IMR-90 (cell line): ENCODE data around the gene PCCA. TPM values are rescaled to one million over a fixed set of nuclear protein-coding genes. Genes with fewer than 3 reads are reported as not detected.

Experiments
- ATAC-seq: fragments of 200-7000 bp; cut with Tn5 transposase; 2 replicates; pipeline ENCODE4 v1.9.1; 2020; ENCODE audit warnings: low read depth, mild to moderate bottlenecking, moderate library complexity
- BruUV-seq: library from RNA; stranded (reverse); fragments of 400-500 nt; replicated peaks from 2 replicates; lab custom pipeline; 2021; lab: Mats Ljungman, UMichigan
- CTCF ChIA-PET: fragments of 300-600 bp; formaldehyde crosslinking; extraction: SDS; loops from one replicate; lab custom pipeline; 2021; ENCODE audit warnings: antibody characterized with exemption; lab: Yijun Ruan, JAX
- POLR2A ChIA-PET: fragments of 300-600 bp; sonication (Branson Sonifier 250); formaldehyde crosslinking; loops from one replicate; lab custom pipeline; 2022; ENCODE audit warnings: antibody characterized with exemption; ENCODE audit not compliant: unreplicated experiment; lab: Charles Lee
- DNase-seq: peaks from one replicate; pipeline ENCODE4 v3.0.0; 2013
- H2AFZ ChIP-seq: replicated peaks from 2 replicates; pipeline ENCODE3; 2013; ENCODE audit warnings: low read length, mild to moderate bottlenecking; ENCODE audit not compliant: poor library complexity
- H2AK5ac ChIP-seq: 2 replicates; pipeline ENCODE4 v1.6.1; 2013; ENCODE audit warnings: low read depth, low read length, inconsistent platforms
- H2AK9ac ChIP-seq: replicated peaks from 2 replicates; pipeline ENCODE3; 2013; ENCODE audit warnings: mild to moderate bottlenecking, low read depth, low read length, moderate library complexity; ENCODE audit not compliant: poor library complexity
- H2BK120ac ChIP-seq: 2 replicates; pipeline ENCODE4 v1.6.1; 2013; ENCODE audit warnings: low read depth, low read length, inconsistent platforms
- H2BK15ac ChIP-seq: 3 replicates; pipeline ENCODE4 v1.6.1; 2013; ENCODE audit warnings: low read depth, low read length, inconsistent platforms
- H2BK20ac ChIP-seq: 2 replicates; pipeline ENCODE4 v1.6.1; 2013; ENCODE audit warnings: low read depth, mild to moderate bottlenecking, inconsistent platforms, low read length, moderate library complexity
- H2BK5ac ChIP-seq: 2 replicates; pipeline ENCODE4 v1.6.1; 2013; ENCODE audit warnings: mild to moderate bottlenecking, low read depth, low read length, inconsistent platforms; ENCODE audit not compliant: poor library complexity, severe bottlenecking
- H3K14ac ChIP-seq: replicated peaks from 2 replicates; pipeline ENCODE4 v1.6.1; 2013; ENCODE audit warnings: low read depth, low read length, inconsistent platforms
- H3K18ac ChIP-seq: 2 replicates; pipeline ENCODE4 v1.6.1; 2013; ENCODE audit warnings: low read depth, low read length, control low read depth
- H3K23ac ChIP-seq: 2 replicates; pipeline ENCODE4 v1.6.1; 2013; ENCODE audit warnings: low read depth, low read length, inconsistent platforms
- H3K27ac ChIP-seq: 2 replicates; pipeline ENCODE4 v1.5.1; 2013; ENCODE audit warnings: mild to moderate bottlenecking, control low read depth, low read length; ENCODE audit not compliant: insufficient read depth
- H3K27me3 ChIP-seq: 2 replicates; pipeline ENCODE4 v1.6.1; 2013; ENCODE audit warnings: low read length; ENCODE audit not compliant: control insufficient read depth, insufficient read depth
- H3K36me3 ChIP-seq: 2 replicates; pipeline ENCODE4 v1.6.1; 2013; ENCODE audit warnings: low read length, mixed read lengths; ENCODE audit not compliant: control insufficient read depth, insufficient read depth
- H3K4ac ChIP-seq: 2 replicates; pipeline ENCODE4 v1.6.1; 2013; ENCODE audit warnings: low read depth, low read length, inconsistent platforms
- H3K4me1 ChIP-seq: 2 replicates; pipeline ENCODE4 v1.6.1; 2013; ENCODE audit warnings: low read length, mixed read lengths; ENCODE audit not compliant: control insufficient read depth, insufficient read depth
- H3K4me2 ChIP-seq: 2 replicates; pipeline ENCODE4 v1.6.1; 2013; ENCODE audit warnings: low read depth, mild to moderate bottlenecking, control low read depth, low read length, moderate library complexity
- H3K4me3 ChIP-seq: 2 replicates; pipeline ENCODE4 v1.5.1; 2013; ENCODE audit warnings: low read depth, mild to moderate bottlenecking, control low read depth, low read length, moderate library complexity; ENCODE audit not compliant: insufficient read depth
- H3K56ac ChIP-seq: 2 replicates; pipeline ENCODE4 v1.6.1; 2013; ENCODE audit warnings: low read length, inconsistent platforms; ENCODE audit not compliant: insufficient read depth; ENCODE audit errors: extremely low read depth
- H3K79me1 ChIP-seq, 2 experiments: 2 replicates each; pipeline ENCODE4 v1.6.1; 2013; ENCODE audit warnings: low read length in 2 of 2, inconsistent platforms in 1 of 2, low read depth in 1 of 2
- H3K9ac ChIP-seq: 2 replicates; pipeline ENCODE4 v1.6.1; 2013; ENCODE audit warnings: low read depth, low read length, control low read depth
- H3K9me1 ChIP-seq: 2 replicates; pipeline ENCODE4 v1.6.1; 2013; ENCODE audit warnings: low read length, inconsistent platforms; ENCODE audit not compliant: insufficient read depth
- H3K9me3 ChIP-seq: 2 replicates; pipeline ENCODE4 v1.6.1; 2013; ENCODE audit warnings: low read length; ENCODE audit not compliant: control insufficient read depth, insufficient read depth
- H4K20me1 ChIP-seq: 2 replicates; pipeline ENCODE4 v1.6.1; 2013; ENCODE audit warnings: low read length, inconsistent platforms; ENCODE audit not compliant: insufficient read depth
- H4K5ac ChIP-seq: 2 replicates; pipeline ENCODE4 v1.6.1; 2013; ENCODE audit warnings: mild to moderate bottlenecking, low read depth, low read length, control low read depth
- H4K8ac ChIP-seq, 2 experiments: 2 replicates each; pipeline ENCODE4 v1.6.1; 2013; ENCODE audit warnings: low read depth in 2 of 2, low read length in 2 of 2, control low read depth in 1 of 2, inconsistent platforms in 1 of 2
- H4K91ac ChIP-seq: 2 replicates; pipeline ENCODE4 v1.6.1; 2013; ENCODE audit warnings: low read depth, low read length, inconsistent platforms; ENCODE audit not compliant: insufficient read depth
- BHLHE40 ChIP-seq: fragments of 150-350 bp; IDR thresholded peaks from 2 replicates; pipeline ENCODE4 v1.6.1; 2016; ENCODE audit warnings: mild to moderate bottlenecking, low read depth, low read length
- CEBPB ChIP-seq: IDR thresholded peaks from 2 replicates; pipeline ENCODE4 v1.6.1; 2012; ENCODE audit warnings: low read depth, low read length, improper control_type of control experiment
- FOS ChIP-seq: fragments of 150-350 bp; IDR thresholded peaks from 2 replicates; pipeline ENCODE4 v1.6.1; 2016; ENCODE audit warnings: low read depth, low read length
- MAFK ChIP-seq: IDR thresholded peaks from 2 replicates; pipeline ENCODE4 v1.6.1; 2012; ENCODE audit warnings: low read depth, low read length, improper control_type of control experiment
- MAZ ChIP-seq: IDR thresholded peaks from 2 replicates; pipeline ENCODE4 v1.6.1; 2012; ENCODE audit warnings: low read depth, mild to moderate bottlenecking, low read length, improper control_type of control experiment, moderate library complexity, borderline replicate concordance
- NFE2L2 ChIP-seq: fragments of 150-350 bp; IDR thresholded peaks from 2 replicates; pipeline ENCODE4 v1.6.1; 2016; ENCODE audit warnings: low read depth, mild to moderate bottlenecking, low read length
- POLR2A ChIP-seq: IDR thresholded peaks from 2 replicates; pipeline ENCODE4 v1.6.1; 2012; ENCODE audit warnings: mild to moderate bottlenecking, low read depth, low read length
- RAD21 ChIP-seq: IDR thresholded peaks from 2 replicates; pipeline ENCODE4 v1.6.1; 2012; ENCODE audit warnings: low read length, improper control_type of control experiment
- RCOR1 ChIP-seq: IDR thresholded peaks from 2 replicates; pipeline ENCODE4 v1.6.1; 2012; ENCODE audit warnings: mild to moderate bottlenecking, low read length, improper control_type of control experiment; ENCODE audit not compliant: insufficient replicate concordance
- RFX5 ChIP-seq: IDR thresholded peaks from 2 replicates; pipeline ENCODE4 v1.8.0; 2012; ENCODE audit warnings: low read depth, mild to moderate bottlenecking, low read length, moderate library complexity
- WGBS, 2 experiments: methylation state at CpG; one replicate each; pipeline versions ENCODE4 v1.1.5 to v1.1.7; 2013; ENCODE audit warnings: missing lambda C conversion rate in 2 of 2; ENCODE audit not compliant: insufficient read length in 1 of 2; ENCODE audit errors: extremely low coverage in 2 of 2; 5-methylcytosine and 5-hydroxymethylcytosine counted together
- dilution Hi-C: fragments of 300-500 bp; cut with HindIII; formaldehyde crosslinking; loops from one replicate; pipeline ENCODE4 v1.14.3; 2018; ENCODE audit warnings: low sequenced_read_pairs; ENCODE audit not compliant: unreplicated experiment
- in situ Hi-C: fragments of 300-500 bp; cut with MboI; formaldehyde crosslinking; loops from 3 replicates; pipeline ENCODE4 v1.14.3; 2019; ENCODE audit warnings: low sequenced_read_pairs, inconsistent platforms, mixed read lengths
- intact Hi-C: fragments of 100-400 bp; cut with micrococcal nuclease; formaldehyde crosslinking; loops from 2 replicates; pipeline ENCODE4 v1.10.0; 2022
- polyA plus RNA-seq, 3 experiments: library from polyadenylated mRNA; depleted of rRNA; stranded (reverse); fragments of >200 nt; gene quantifications; 2 replicates each; pipeline ENCODE4 v1.2.3, GENCODE V29; 2012; ENCODE audit warnings: low replicate concordance in 1 of 3
- total RNA-seq: library from RNA; depleted of rRNA; stranded (reverse); fragments of >200 nt; gene quantifications from 2 replicates; pipeline ENCODE4 v1.2.3, GENCODE V29; 2012
- TF ChIP-seq, protein P1 (sequence below): fragments of 150-350 bp; IDR thresholded peaks from 2 replicates; pipeline ENCODE4 v1.6.1; 2017; ENCODE audit warnings: mild to moderate bottlenecking, antibody characterized with exemption, low read length, low read depth
- TF ChIP-seq, protein P2 (sequence below): fragments of 150-350 bp; IDR thresholded peaks from 2 replicates; pipeline ENCODE4 v1.6.1; 2016; ENCODE audit warnings: low read depth, mild to moderate bottlenecking, low read length, moderate library complexity, borderline replicate concordance
- TF ChIP-seq, protein P3 (sequence below): conservative IDR thresholded peaks from 2 replicates; pipeline ENCODE4 v1.5.1; 2012; ENCODE audit warnings: mild to moderate bottlenecking, low read depth, low read length, improper control_type of control experiment

The PCCA gene
- total and polyA plus RNA-seq, 2 of the 4 experiments (the other 2 are of a cell fraction), result 7.6 to 24.0 TPM

DNA sequence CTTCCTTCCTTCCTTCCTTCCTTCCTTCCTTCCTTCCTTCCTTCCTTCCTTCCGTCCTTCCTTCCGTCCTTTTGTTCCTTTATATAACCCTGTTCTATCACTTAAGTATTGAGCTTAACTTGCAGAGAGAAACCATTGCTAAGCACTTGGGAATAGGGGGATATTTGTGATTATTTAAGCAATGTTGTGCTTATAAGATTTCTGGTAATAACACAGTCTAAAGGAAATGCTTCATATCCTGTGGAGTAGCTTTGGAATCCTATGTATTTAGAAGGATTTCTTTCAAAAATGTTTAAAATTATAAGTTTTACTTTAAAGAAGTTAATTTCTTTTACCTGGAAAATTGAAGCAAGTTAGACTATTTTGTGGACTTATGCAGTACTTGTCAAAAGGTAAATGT, 209.8 kb downstream of the PCCA start:
- Histone ChIP-seq H3K4me2 (no peak overlapping the region), H4K20me1 (no peaks in the 10 kb centered on the region), H3K27me3 (no peaks in the 10 kb centered on the region), H2AK9ac (no peak overlapping the region), H3K56ac (no peak overlapping the region), H3K23ac (no peak overlapping the region), H3K9me1 (no peaks in the 10 kb centered on the region; the same call in 1 of the 2 replicates), H4K5ac (no peak overlapping the region), H3K4me1 (no peaks in the 10 kb centered on the region; the same call in 1 of the 2 replicates), H2AK5ac (no peak overlapping the region), H2BK120ac (no peak overlapping the region), H3K4ac (no peak overlapping the region), H3K79me1 (peaks cover 4 to 8% of the 10 kb centered on the region in 2 experiments; a peak in 3 of 4 replicates), H4K91ac (no peak overlapping the region), H3K9ac (no peak overlapping the region), H2BK20ac (no peak overlapping the region), H2BK15ac (no peak overlapping the region), H3K18ac (no peak overlapping the region), H3K36me3 (no peaks in the 10 kb centered on the region; the same call in 1 of the 2 replicates), H3K4me3 (no peak overlapping the region), H2AFZ (no peak overlapping the region), H2BK5ac (no peak overlapping the region), H3K9me3 (no peaks in the 10 kb centered on the region), H3K14ac (no peak overlapping the region), H3K27ac (no peak overlapping the region), H4K8ac (no peak overlapping the region)
- WGBS, 2 experiments, result no CpG with 5 or more reads among the region's 2 CpGs
- intact Hi-C loops (no loop called here), dilution Hi-C loops (no loop called here), in situ Hi-C loops (no loop called here)
- DNase-seq (no peak), ATAC-seq (no peak)
- no TSS peak for BruUV-seq
- TF ChIP-seq RFX5 (no peak), MAZ (no peak), FOS (no peak), CEBPB (no peak), NFE2L2 (no peak), POLR2A (no peak), RAD21 (no peak), BHLHE40 (no peak), MAFK (no peak), RCOR1 (no peak)
- TF ChIP-seq, protein P1, sequence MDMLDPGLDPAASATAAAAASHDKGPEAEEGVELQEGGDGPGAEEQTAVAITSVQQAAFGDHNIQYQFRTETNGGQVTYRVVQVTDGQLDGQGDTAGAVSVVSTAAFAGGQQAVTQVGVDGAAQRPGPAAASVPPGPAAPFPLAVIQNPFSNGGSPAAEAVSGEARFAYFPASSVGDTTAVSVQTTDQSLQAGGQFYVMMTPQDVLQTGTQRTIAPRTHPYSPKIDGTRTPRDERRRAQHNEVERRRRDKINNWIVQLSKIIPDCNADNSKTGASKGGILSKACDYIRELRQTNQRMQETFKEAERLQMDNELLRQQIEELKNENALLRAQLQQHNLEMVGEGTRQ, result no peak
- TF ChIP-seq, protein P2, sequence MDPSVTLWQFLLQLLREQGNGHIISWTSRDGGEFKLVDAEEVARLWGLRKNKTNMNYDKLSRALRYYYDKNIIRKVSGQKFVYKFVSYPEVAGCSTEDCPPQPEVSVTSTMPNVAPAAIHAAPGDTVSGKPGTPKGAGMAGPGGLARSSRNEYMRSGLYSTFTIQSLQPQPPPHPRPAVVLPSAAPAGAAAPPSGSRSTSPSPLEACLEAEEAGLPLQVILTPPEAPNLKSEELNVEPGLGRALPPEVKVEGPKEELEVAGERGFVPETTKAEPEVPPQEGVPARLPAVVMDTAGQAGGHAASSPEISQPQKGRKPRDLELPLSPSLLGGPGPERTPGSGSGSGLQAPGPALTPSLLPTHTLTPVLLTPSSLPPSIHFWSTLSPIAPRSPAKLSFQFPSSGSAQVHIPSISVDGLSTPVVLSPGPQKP, result no peak
- TF ChIP-seq, protein P3, sequence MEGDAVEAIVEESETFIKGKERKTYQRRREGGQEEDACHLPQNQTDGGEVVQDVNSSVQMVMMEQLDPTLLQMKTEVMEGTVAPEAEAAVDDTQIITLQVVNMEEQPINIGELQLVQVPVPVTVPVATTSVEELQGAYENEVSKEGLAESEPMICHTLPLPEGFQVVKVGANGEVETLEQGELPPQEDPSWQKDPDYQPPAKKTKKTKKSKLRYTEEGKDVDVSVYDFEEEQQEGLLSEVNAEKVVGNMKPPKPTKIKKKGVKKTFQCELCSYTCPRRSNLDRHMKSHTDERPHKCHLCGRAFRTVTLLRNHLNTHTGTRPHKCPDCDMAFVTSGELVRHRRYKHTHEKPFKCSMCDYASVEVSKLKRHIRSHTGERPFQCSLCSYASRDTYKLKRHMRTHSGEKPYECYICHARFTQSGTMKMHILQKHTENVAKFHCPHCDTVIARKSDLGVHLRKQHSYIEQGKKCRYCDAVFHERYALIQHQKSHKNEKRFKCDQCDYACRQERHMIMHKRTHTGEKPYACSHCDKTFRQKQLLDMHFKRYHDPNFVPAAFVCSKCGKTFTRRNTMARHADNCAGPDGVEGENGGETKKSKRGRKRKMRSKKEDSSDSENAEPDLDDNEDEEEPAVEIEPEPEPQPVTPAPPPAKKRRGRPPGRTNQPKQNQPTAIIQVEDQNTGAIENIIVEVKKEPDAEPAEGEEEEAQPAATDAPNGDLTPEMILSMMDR, result no peak
- ChIA-PET POLR2A (no interaction called here), CTCF (no interaction called here)
